Transverse colon (tissue), 4 donors: Measurements from ENCODE around the gene OS9. TPM values are rescaled to one million over a fixed set of nuclear protein-coding genes. Genes with fewer than 3 reads are reported as not detected.

Source experiments
- DNase-seq: peaks from one replicate; pipeline ENCODE4 v3.0.0-alpha.2; 2019
- H3K27ac ChIP-seq, 4 donors: fragments of 200-600 bp; sonication (generic); 2 replicates each; pipeline ENCODE4 v1.5.1; 2016 to 2018; ENCODE audit warnings: inconsistent platforms in 4 of 4
- H3K27me3 ChIP-seq: fragments of 200-600 bp; sonication (generic); 2 replicates; pipeline ENCODE4 v1.5.1; 2017; ENCODE audit warnings: inconsistent platforms
- H3K36me3 ChIP-seq, 4 donors: fragments of 200-600 bp; sonication (generic); 2 replicates each; pipeline ENCODE4 v1.5.1; 2017 to 2019; ENCODE audit warnings: inconsistent platforms in 4 of 4
- H3K4me1 ChIP-seq, 4 donors: fragments of 200-600 bp; sonication (generic); 2 replicates each; pipeline ENCODE4 v1.5.1; 2017 to 2020; ENCODE audit warnings: inconsistent platforms in 4 of 4
- H3K4me3 ChIP-seq, 4 donors: fragments of 200-600 bp; sonication (generic); 1 replicate in 1 of 4; 2 replicates in 3 of 4; pipeline versions ENCODE4 v1.5.1 to v1.6.1; 2017 to 2019; ENCODE audit warnings: inconsistent platforms in 4 of 4
- H3K9me3 ChIP-seq, 2 donors: fragments of 200-600 bp; sonication (generic); 2 replicates each; pipeline ENCODE4 v1.5.1; 2017 to 2019; ENCODE audit warnings: inconsistent platforms in 2 of 2
- EP300 ChIP-seq: sonication (generic); formaldehyde crosslinking; IDR thresholded peaks from one replicate; pipeline ENCODE4 v1.6.1; 2017; ENCODE audit warnings: antibody characterized with exemption, low read depth
- POLR2A ChIP-seq: fragments of 450-650 bp; IDR thresholded peaks from one replicate; pipeline ENCODE4 v1.6.1; 2016; ENCODE audit warnings: antibody characterized with exemption, mild to moderate bottlenecking, moderate library complexity
- POLR2AphosphoS5 ChIP-seq, 3 donors: sonication (generic); formaldehyde crosslinking; IDR thresholded peaks; one replicate each; pipeline ENCODE4 v1.6.1; 2016; ENCODE audit warnings: antibody characterized with exemption in 3 of 3
- WGBS, 2 donors: methylation state at CpG; one replicate each; pipeline ENCODE4 v1.1.5; 2018; ENCODE audit warnings: low coverage in 1 of 2; 5-methylcytosine and 5-hydroxymethylcytosine counted together
- in situ Hi-C, 4 donors: fragments of 200-750 bp; cut with MboI; loops; one replicate each; pipeline versions ENCODE4 v1.15.0 to v1.15.1; 2017; ENCODE audit warnings: low sequenced_read_pairs in 3 of 4, low pct_ligation_motif_present in 1 of 4, low pct_unique_long_range_greater_than_20kb in 1 of 4
- intact Hi-C: fragments of 100-400 bp; cut with DNase I; formaldehyde crosslinking; loops from one replicate; pipeline ENCODE4 v1.15.1; 2023; ENCODE audit warnings: low total_unique reads
- total RNA-seq, 4 donors: library from RNA; depleted of rRNA; stranded (reverse); fragments of >200 nt; gene quantifications; one replicate each; pipeline ENCODE4 v1.1.0, GENCODE V29; 2016
- TF ChIP-seq, protein P1 (sequence below), 5 experiments: fragments of 200-600 bp in 3 of 5; fragments of 450-650 bp in 2 of 5; sonication (generic) in 3 of 5; IDR thresholded peaks; 1 replicate in 2 of 5; 2 replicates in 3 of 5; pipeline ENCODE4 v1.5.1; 2016 to 2017; ENCODE audit warnings: antibody characterized with exemption in 5 of 5, inconsistent platforms in 3 of 5, mild to moderate bottlenecking in 2 of 5, moderate library complexity in 1 of 5

OS9 gene
- total RNA-seq, 4 donors from 2014 or later: 187 to 362 (median 249) TPM

DNA sequence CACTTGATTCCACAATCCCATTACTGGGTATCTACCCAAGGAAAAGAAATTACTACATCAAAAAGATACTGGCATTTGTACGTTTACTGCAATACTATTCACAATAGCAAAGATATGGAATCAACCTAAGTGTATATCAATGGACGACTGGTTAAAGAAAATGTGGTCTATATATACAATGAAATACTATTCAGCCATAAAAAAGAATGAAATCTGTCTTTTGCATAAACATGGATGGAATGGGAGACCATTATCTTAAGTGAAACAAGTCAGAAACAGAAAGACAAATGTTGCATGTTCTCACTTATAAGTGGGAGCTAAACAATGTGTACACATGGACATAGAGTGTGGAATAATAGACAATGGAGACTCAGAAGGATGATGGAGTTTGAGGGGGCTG is 5.0 kb upstream of the OS9 start:
- H3K9me3 ChIP-seq: no peaks in the 10 kb centered on the region
- TF ChIP-seq, protein P1, sequence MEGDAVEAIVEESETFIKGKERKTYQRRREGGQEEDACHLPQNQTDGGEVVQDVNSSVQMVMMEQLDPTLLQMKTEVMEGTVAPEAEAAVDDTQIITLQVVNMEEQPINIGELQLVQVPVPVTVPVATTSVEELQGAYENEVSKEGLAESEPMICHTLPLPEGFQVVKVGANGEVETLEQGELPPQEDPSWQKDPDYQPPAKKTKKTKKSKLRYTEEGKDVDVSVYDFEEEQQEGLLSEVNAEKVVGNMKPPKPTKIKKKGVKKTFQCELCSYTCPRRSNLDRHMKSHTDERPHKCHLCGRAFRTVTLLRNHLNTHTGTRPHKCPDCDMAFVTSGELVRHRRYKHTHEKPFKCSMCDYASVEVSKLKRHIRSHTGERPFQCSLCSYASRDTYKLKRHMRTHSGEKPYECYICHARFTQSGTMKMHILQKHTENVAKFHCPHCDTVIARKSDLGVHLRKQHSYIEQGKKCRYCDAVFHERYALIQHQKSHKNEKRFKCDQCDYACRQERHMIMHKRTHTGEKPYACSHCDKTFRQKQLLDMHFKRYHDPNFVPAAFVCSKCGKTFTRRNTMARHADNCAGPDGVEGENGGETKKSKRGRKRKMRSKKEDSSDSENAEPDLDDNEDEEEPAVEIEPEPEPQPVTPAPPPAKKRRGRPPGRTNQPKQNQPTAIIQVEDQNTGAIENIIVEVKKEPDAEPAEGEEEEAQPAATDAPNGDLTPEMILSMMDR (IDR thresholded peaks at IDR 0.05): no peak
- TF ChIP-seq EP300 (no peak), POLR2A (no peak), POLR2AphosphoS5 (IDR thresholded peaks at IDR 0.05) (no peak)
- in situ Hi-C loops: no loop called here
- H3K4me3 ChIP-seq: no peak overlapping the region
- WGBS, 2 donors: 49 to 56% methylated on average over 2 of the region's 2 CpGs
- peaks cover 56% of the 10 kb centered on the region for H3K27me3 ChIP-seq
- H3K4me1 ChIP-seq: peaks cover 0 to 4% (median 2%) of the 10 kb centered on the region in 4 donors
- H3K36me3 ChIP-seq: no peaks in the 10 kb centered on the region
- no peak for DNase-seq
- no peak overlapping the region for H3K27ac ChIP-seq
- intact Hi-C loops: no loop called here

GRCh38 chr12:57692500-57692899 is 1.4 kb upstream of the OS9 start:
- 93 to 100% methylated on average over 1 to 15 of the region's 15 CpGs for WGBS, 2 donors
- TF ChIP-seq POLR2AphosphoS5 (IDR thresholded peaks at IDR 0.05) (no peak), POLR2A (no peak), EP300 (no peak)
- TF ChIP-seq, protein P1 (IDR thresholded peaks at IDR 0.05): no peak
- H3K27ac ChIP-seq: no peak overlapping the region
- peaks cover 0 to 18% (median 8%) of the 10 kb centered on the region in 4 donors for H3K36me3 ChIP-seq
- DNase-seq: no peak
- in situ Hi-C loops (no loop called here), intact Hi-C loops (loop anchor here (5.0 kb wide), 1 partner anchor 1525 kb away; no protein-coding TSS in a partner anchor)
- no peaks in the 10 kb centered on the region for H3K9me3 ChIP-seq
- H3K27me3 ChIP-seq: peaks cover 25% of the 10 kb centered on the region
- H3K4me1 ChIP-seq: peaks cover 0 to 16% (median 12%) of the 10 kb centered on the region in 4 donors
- no peak overlapping the region for H3K4me3 ChIP-seq

GRCh38 chr12:57693317-57693658 is 644 bp upstream of the OS9 start:
- peaks cover 0 to 16% (median 12%) of the 10 kb centered on the region in 4 donors for H3K4me1 ChIP-seq
- peak overlapping the region in 3 of 4 donors; percentile 1 to 84 (median 81) for H3K4me3 ChIP-seq
- TF ChIP-seq, protein P1 (IDR thresholded peaks at IDR 0.05): no peak
- no peak for TF ChIP-seq EP300
- TF ChIP-seq POLR2A: no peak
- TF ChIP-seq POLR2AphosphoS5 (IDR thresholded peaks at IDR 0.05): no peak
- intact Hi-C loops (loop anchor here (5.0 kb wide), 1 partner anchor 1526 kb away; no protein-coding TSS in a partner anchor), in situ Hi-C loops (no loop called here)
- peaks cover 17% of the 10 kb centered on the region for H3K27me3 ChIP-seq
- no peak for DNase-seq
- 28 to 55% methylated on average over 6 to 10 of the region's 10 CpGs for WGBS, 2 donors
- H3K9me3 ChIP-seq: no peaks in the 10 kb centered on the region
- peaks cover 0 to 18% (median 8%) of the 10 kb centered on the region in 4 donors for H3K36me3 ChIP-seq
- H3K27ac ChIP-seq: peak overlapping the region in 3 of 4 donors; percentile 40 to 73 (median 52)

GRCh38 chr12:57694459-57695019 is 607 bp downstream of the OS9 start:
- Histone ChIP-seq H3K4me3 (peak overlapping the region; percentile 61 to 89 (median 82)), H3K9me3 (no peaks in the 10 kb centered on the region), H3K36me3 (peaks cover 0 to 18% (median 8%) of the 10 kb centered on the region in 4 donors), H3K4me1 (peaks cover 0 to 16% (median 12%) of the 10 kb centered on the region in 4 donors), H3K27ac (peak overlapping the region; percentile 73 to 88 (median 85)), H3K27me3 (peaks cover 6% of the 10 kb centered on the region)
- intact Hi-C loops (loop anchor here (5.0 kb wide), 1 partner anchor 1527 kb away; no protein-coding TSS in a partner anchor), in situ Hi-C loops (no loop called here)
- TF ChIP-seq POLR2A: no peak
- TF ChIP-seq POLR2AphosphoS5 (IDR thresholded peaks at IDR 0.05): no peak
- no peak for TF ChIP-seq EP300
- TF ChIP-seq, protein P1 (IDR thresholded peaks at IDR 0.05): no peak
- WGBS, 2 donors: 0% methylated on average over 4 to 15 of the region's 15 CpGs
- peak; percentile 61 for DNase-seq
